Measurements from ENCODE around the gene VASH2. TPM values are rescaled to one million over a fixed set of nuclear protein-coding genes. Genes with fewer than 3 reads are reported as not detected.

Gene VASH2
- total RNA-seq, 1 donor from 2014 or later: 27.4 TPM

GRCh38 chr1:212926372-212926771 is 24.0 kb upstream of the VASH2 start:
- no peak for DNase-seq (ENCODE audit: extremely low spot score, unreplicated experiment)
- Mint-ChIP-seq H3K27ac (no peak overlapping the region), H3K4me1 (ENCODE audit: unreplicated experiment) (peaks cover 15% of the 10 kb centered on the region)

GRCh38 chr1:212928323-212929291 is 21.7 kb upstream of the VASH2 start:
- no peaks in the 10 kb centered on the region for H3K27me3 Mint-ChIP-seq
- H3K36me3 Mint-ChIP-seq: no peaks in the 10 kb centered on the region
- H3K27ac Mint-ChIP-seq: no peak overlapping the region
- H3K4me3 Mint-ChIP-seq: no peak overlapping the region
- H3K9me3 Mint-ChIP-seq: no peaks in the 10 kb centered on the region
- H3K4me1 Mint-ChIP-seq (ENCODE audit: unreplicated experiment): peaks cover 15% of the 10 kb centered on the region
- TF ChIP-seq, protein P1, sequence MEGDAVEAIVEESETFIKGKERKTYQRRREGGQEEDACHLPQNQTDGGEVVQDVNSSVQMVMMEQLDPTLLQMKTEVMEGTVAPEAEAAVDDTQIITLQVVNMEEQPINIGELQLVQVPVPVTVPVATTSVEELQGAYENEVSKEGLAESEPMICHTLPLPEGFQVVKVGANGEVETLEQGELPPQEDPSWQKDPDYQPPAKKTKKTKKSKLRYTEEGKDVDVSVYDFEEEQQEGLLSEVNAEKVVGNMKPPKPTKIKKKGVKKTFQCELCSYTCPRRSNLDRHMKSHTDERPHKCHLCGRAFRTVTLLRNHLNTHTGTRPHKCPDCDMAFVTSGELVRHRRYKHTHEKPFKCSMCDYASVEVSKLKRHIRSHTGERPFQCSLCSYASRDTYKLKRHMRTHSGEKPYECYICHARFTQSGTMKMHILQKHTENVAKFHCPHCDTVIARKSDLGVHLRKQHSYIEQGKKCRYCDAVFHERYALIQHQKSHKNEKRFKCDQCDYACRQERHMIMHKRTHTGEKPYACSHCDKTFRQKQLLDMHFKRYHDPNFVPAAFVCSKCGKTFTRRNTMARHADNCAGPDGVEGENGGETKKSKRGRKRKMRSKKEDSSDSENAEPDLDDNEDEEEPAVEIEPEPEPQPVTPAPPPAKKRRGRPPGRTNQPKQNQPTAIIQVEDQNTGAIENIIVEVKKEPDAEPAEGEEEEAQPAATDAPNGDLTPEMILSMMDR (conservative IDR thresholded peaks at IDR 0.05): no peak
- DNase-seq (ENCODE audit: extremely low spot score, unreplicated experiment): no peak

More at GRCh38 chr1:212926372-212926771, 24.0 kb upstream of the VASH2 start:
- Mint-ChIP-seq H3K36me3 (no peaks in the 10 kb centered on the region), H3K9me3 (no peaks in the 10 kb centered on the region), H3K4me3 (no peak overlapping the region), H3K27me3 (peaks cover 1% of the 10 kb centered on the region)
- TF ChIP-seq, protein P1 (conservative IDR thresholded peaks at IDR 0.05): no peak

DNA sequence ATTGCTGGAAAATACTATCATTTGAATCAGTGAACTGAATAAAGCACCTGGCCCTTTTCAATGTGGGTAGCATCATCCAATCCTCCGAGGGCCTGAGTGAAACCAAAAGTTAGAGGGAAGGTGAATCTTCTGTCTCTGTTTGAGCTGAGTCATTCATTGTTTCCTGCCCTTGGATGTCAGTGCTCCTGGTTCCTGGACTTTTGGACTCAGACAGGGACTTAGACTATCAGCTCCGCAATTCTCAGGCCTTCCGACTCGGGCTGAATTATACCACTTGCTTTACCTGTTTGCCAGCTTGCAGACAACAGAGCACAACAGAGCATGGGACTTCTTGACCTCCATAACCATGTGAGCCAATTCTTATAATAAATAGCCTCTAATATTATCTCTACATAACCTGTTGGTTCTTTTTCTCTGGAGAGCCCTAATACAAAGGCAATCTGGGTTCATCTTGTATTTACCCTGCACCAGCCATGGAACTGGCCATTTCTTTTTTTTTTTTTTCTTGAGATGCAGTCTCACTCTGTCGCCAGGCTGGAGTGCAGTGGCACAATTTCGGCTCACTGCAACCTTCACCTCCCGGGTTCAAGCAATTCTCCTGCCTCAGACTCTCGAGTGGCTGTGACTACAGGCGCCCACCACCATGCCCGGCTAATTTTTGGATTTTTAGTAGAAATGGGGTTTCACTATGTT is 19.2 kb upstream of the VASH2 start:
- Mint-ChIP-seq H3K27ac (no peak overlapping the region), H3K4me1 (ENCODE audit: unreplicated experiment) (peaks cover 11% of the 10 kb centered on the region), H3K9me3 (no peaks in the 10 kb centered on the region), H3K4me3 (no peak overlapping the region), H3K27me3 (no peaks in the 10 kb centered on the region), H3K36me3 (no peaks in the 10 kb centered on the region)
- DNase-seq (ENCODE audit: extremely low spot score, unreplicated experiment): no peak
- TF ChIP-seq, protein P1 (conservative IDR thresholded peaks at IDR 0.05): no peak

GRCh38 chr1:212933815-212934471 is 16.4 kb upstream of the VASH2 start:
- H3K36me3 Mint-ChIP-seq: no peaks in the 10 kb centered on the region
- no peaks in the 10 kb centered on the region for H3K9me3 Mint-ChIP-seq
- H3K27me3 Mint-ChIP-seq: no peaks in the 10 kb centered on the region
- no peak overlapping the region for H3K27ac Mint-ChIP-seq
- H3K4me1 Mint-ChIP-seq (ENCODE audit: unreplicated experiment): peaks cover 4% of the 10 kb centered on the region
- DNase-seq (ENCODE audit: extremely low spot score, unreplicated experiment): no peak
- H3K4me3 Mint-ChIP-seq: no peak overlapping the region
- TF ChIP-seq, protein P1 (conservative IDR thresholded peaks at IDR 0.05): no peak

DNA sequence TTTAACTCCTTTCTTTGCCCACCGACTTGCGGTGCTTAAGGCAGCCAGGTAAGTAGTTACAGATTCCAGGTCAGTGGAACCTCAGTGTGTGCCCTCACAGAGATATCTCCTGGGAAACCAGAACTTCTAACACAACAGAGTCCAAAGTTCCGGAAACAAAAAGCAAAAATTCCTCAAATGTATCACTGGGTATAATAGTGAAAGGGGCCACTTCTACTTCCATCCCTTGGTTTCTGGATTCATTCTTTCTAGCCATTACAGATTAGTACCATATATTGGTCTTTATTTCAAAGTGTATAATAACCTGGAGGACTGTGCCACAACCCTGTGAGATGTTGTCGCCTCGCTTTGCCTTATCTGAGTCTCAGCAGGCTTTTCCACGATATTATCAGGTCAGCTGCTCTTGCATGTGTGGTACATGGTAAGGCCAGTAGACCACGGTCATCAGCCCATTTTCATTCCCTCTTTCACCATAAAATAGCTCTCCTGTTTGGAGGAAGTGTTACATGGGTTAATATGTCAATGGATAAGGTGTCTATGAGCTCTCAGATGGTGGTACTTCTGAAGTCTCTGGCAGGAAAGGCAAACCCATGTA is 14.9 kb upstream of the VASH2 start:
- H3K4me1 Mint-ChIP-seq (ENCODE audit: unreplicated experiment): no peaks in the 10 kb centered on the region

More for the DNA sequence above, 14.9 kb upstream of the VASH2 start:
- no peaks in the 10 kb centered on the region for H3K36me3 Mint-ChIP-seq
- H3K27me3 Mint-ChIP-seq: no peaks in the 10 kb centered on the region
- H3K9me3 Mint-ChIP-seq: peaks cover 7% of the 10 kb centered on the region
- H3K4me3 Mint-ChIP-seq: no peak overlapping the region
- no peak for DNase-seq (ENCODE audit: extremely low spot score, unreplicated experiment)
- H3K27ac Mint-ChIP-seq: no peak overlapping the region
- TF ChIP-seq, protein P1 (conservative IDR thresholded peaks at IDR 0.05): no peak
